Sigmoid colon (tissue), 7 donors: ENCODE data around the gene LRRC1. TPM values are rescaled to one million over a fixed set of nuclear protein-coding genes. Genes with fewer than 3 reads are reported as not detected.

ENCODE experiments used
- DNase-seq: peaks from one replicate; pipeline ENCODE4 v3.0.0-alpha.2; 2019
- H3K27ac ChIP-seq, 4 donors: fragments of 200-600 bp; sonication (generic); one replicate each; pipeline ENCODE4 v1.5.1; 2016 to 2019; ENCODE audit warnings: mild to moderate bottlenecking in 1 of 4
- H3K27me3 ChIP-seq, 3 donors: fragments of 200-600 bp; sonication (generic); one replicate each; pipeline ENCODE4 v1.5.1; 2019; ENCODE audit warnings: mild to moderate bottlenecking in 1 of 3
- H3K36me3 ChIP-seq, 4 donors: fragments of 200-600 bp; sonication (generic); one replicate each; pipeline ENCODE4 v1.5.1; 2016 to 2019
- H3K4me1 ChIP-seq, 4 donors: fragments of 200-600 bp; sonication (generic); one replicate each; pipeline ENCODE4 v1.5.1; 2017 to 2019
- H3K4me3 ChIP-seq, 4 donors: fragments of 200-600 bp; sonication (generic); one replicate each; pipeline ENCODE4 v1.5.1; 2017 to 2019; ENCODE audit warnings: mild to moderate bottlenecking in 2 of 4, moderate library complexity in 1 of 4
- H3K9me3 ChIP-seq, 4 donors: fragments of 200-600 bp in 3 of 4; sonication (generic) in 3 of 4; one replicate each; pipeline versions ENCODE4 v1.5.1 to v1.6.1; 2013 to 2019
- CTCF ChIP-seq, 4 experiments: fragments of 450-650 bp in 3 of 4; fragments of 200-600 bp in 1 of 4; IDR thresholded peaks; one replicate each; pipeline ENCODE4 v1.5.1; 2016 to 2019; ENCODE audit warnings: antibody characterized with exemption in 4 of 4, mild to moderate bottlenecking in 3 of 4, moderate library complexity in 2 of 4
- EP300 ChIP-seq, 4 donors: sonication (generic); formaldehyde crosslinking; IDR thresholded peaks; one replicate each; pipeline ENCODE4 v1.6.1; 2017; ENCODE audit warnings: antibody characterized with exemption in 4 of 4
- POLR2A ChIP-seq, 2 donors: fragments of 450-650 bp; IDR thresholded peaks; one replicate each; pipeline ENCODE4 v1.6.1; 2016; ENCODE audit warnings: antibody characterized with exemption in 2 of 2, mild to moderate bottlenecking in 2 of 2, moderate library complexity in 2 of 2
- POLR2AphosphoS5 ChIP-seq, 4 donors: sonication (generic); formaldehyde crosslinking; IDR thresholded peaks; one replicate each; pipeline ENCODE4 v1.6.1; 2017; ENCODE audit warnings: antibody characterized with exemption in 4 of 4
- WGBS, 2 donors: extraction: QIAGEN DNeasy Blood & Tissue Kit; methylation state at CpG; one replicate each; pipeline ENCODE4 v1.1.7; 2013; 5-methylcytosine and 5-hydroxymethylcytosine counted together
- intact Hi-C: fragments of 100-400 bp; cut with DNase I; formaldehyde crosslinking; loops from one replicate; pipeline ENCODE4 v1.15.1; 2023
- polyA plus RNA-seq, 3 donors: library from polyadenylated mRNA; stranded (reverse); fragments of 200-250 nt; gene quantifications; one replicate each; pipeline ENCODE4 v1.2.3, GENCODE V29; 2013
- total RNA-seq, 4 donors: library from RNA; depleted of rRNA; stranded (reverse); fragments of >200 nt; gene quantifications; one replicate each; pipeline ENCODE4 v1.1.0, GENCODE V29; 2016
- donor health status: healthy with polysubstance abuse.
- donor health status: Bipolar disorder and iron deficiency.
- donor health status: healthy.

LRRC1 gene
- total and polyA plus RNA-seq, 7 donors = 20.8 to 50.4 (median 29.9) TPM

DNA sequence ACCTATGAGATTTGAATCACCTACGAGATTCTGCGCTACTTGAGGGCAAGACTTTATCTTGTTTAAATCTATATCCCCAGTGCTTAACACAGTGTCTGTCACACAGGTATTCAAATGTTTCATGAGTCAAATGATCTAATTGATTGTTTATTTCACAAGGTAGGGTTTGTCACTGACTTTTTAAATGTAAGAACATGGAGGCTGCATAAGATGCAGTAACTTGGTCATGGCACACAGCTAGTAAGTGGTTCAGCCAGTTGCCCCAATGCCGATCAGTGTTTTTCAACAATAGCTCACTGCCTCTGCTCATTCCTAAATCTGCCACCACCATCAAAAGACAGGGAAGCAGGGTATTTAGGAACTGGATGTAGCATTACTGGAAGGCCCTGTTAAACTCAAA lies 42.4 kb upstream of the LRRC1 start:
- WGBS, 2 donors = 96 to 98% methylated on average over 3 of the region's 3 CpGs
- H3K27me3 ChIP-seq = no peaks in the 10 kb centered on the region
- no peaks in the 10 kb centered on the region for H3K36me3 ChIP-seq
- H3K4me1 ChIP-seq = no peaks in the 10 kb centered on the region
- no peak for TF ChIP-seq CTCF (IDR thresholded peaks at IDR 0.05)
- TF ChIP-seq POLR2AphosphoS5 (IDR thresholded peaks at IDR 0.05) = no peak
- no peak for TF ChIP-seq EP300 (IDR thresholded peaks at IDR 0.05)
- TF ChIP-seq POLR2A (IDR thresholded peaks at IDR 0.05) = no peak
- DNase-seq = no peak
- H3K4me3 ChIP-seq = no peak overlapping the region
- no peak overlapping the region for H3K27ac ChIP-seq
- intact Hi-C loops = no loop called here
- H3K9me3 ChIP-seq = no peaks in the 10 kb centered on the region

- Histone ChIP-seq H3K36me3 (no peaks in the 10 kb centered on the region), H3K4me3 (no peak overlapping the region), H3K27ac (no peak overlapping the region), H3K4me1 (no peaks in the 10 kb centered on the region), H3K27me3 (no peaks in the 10 kb centered on the region), H3K9me3 (no peaks in the 10 kb centered on the region)
- 93 to 94% methylated on average over 4 of the region's 4 CpGs for WGBS, 2 donors
- no peak for TF ChIP-seq EP300 (IDR thresholded peaks at IDR 0.05)
- TF ChIP-seq POLR2AphosphoS5 (IDR thresholded peaks at IDR 0.05) = no peak
- no peak for TF ChIP-seq CTCF (IDR thresholded peaks at IDR 0.05)
- no peak for TF ChIP-seq POLR2A (IDR thresholded peaks at IDR 0.05)
- no peak for DNase-seq
- intact Hi-C loops = no loop called here
Measured at GRCh38 chr6:53752856-53753255, 41.9 kb upstream of the LRRC1 start.

DNA sequence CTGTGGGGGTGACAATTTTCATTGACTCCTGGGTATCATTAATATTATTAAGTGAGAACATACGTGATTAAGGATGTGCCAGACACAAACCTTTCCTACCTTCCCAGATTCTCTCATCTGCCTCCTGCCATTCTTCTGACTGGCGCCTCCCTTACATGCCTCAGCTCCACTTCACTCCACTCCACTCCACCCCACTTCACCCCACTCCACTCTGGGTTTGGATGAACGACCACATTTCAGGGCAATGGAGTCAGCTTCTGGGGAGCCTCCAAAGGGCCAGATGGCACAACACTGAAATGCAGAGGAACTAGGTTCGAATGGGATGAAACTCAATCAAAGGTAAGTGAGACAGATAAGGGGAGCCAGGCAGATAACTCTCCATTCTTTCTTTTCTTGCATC lies 40.5 kb upstream of the LRRC1 start:
- no peak overlapping the region for H3K27ac ChIP-seq
- DNase-seq = no peak
- H3K9me3 ChIP-seq = no peaks in the 10 kb centered on the region
- no peaks in the 10 kb centered on the region for H3K36me3 ChIP-seq
- H3K4me1 ChIP-seq = no peaks in the 10 kb centered on the region
- H3K4me3 ChIP-seq = no peak overlapping the region
- 90 to 91% methylated on average over 4 of the region's 4 CpGs for WGBS, 2 donors
- intact Hi-C loops = no loop called here
- TF ChIP-seq EP300 (IDR thresholded peaks at IDR 0.05) (no peak), CTCF (IDR thresholded peaks at IDR 0.05) (no peak), POLR2AphosphoS5 (IDR thresholded peaks at IDR 0.05) (no peak), POLR2A (IDR thresholded peaks at IDR 0.05) (no peak)
- H3K27me3 ChIP-seq = no peaks in the 10 kb centered on the region

GRCh38 chr6:53756396-53756795 lies 38.4 kb upstream of the LRRC1 start:
- Histone ChIP-seq H3K4me1 (no peaks in the 10 kb centered on the region), H3K36me3 (no peaks in the 10 kb centered on the region), H3K4me3 (no peak overlapping the region), H3K27ac (no peak overlapping the region), H3K27me3 (no peaks in the 10 kb centered on the region), H3K9me3 (no peaks in the 10 kb centered on the region)
- 94 to 96% methylated on average over 3 of the region's 3 CpGs for WGBS, 2 donors
- no peak for TF ChIP-seq CTCF (IDR thresholded peaks at IDR 0.05)
- no peak for DNase-seq
- intact Hi-C loops = no loop called here

- WGBS, 2 donors = 31 to 67% methylated on average over 1 of the region's 1 CpG
- H3K4me1 ChIP-seq = no peaks in the 10 kb centered on the region
- H3K4me3 ChIP-seq = no peak overlapping the region
- no peak overlapping the region for H3K27ac ChIP-seq
- no peaks in the 10 kb centered on the region for H3K36me3 ChIP-seq
- DNase-seq = no peak
- intact Hi-C loops = no loop called here
- no peaks in the 10 kb centered on the region for H3K9me3 ChIP-seq
- TF ChIP-seq POLR2AphosphoS5 (IDR thresholded peaks at IDR 0.05) = no peak
- TF ChIP-seq CTCF (IDR thresholded peaks at IDR 0.05) = no peak
- no peak for TF ChIP-seq EP300 (IDR thresholded peaks at IDR 0.05)
- TF ChIP-seq POLR2A (IDR thresholded peaks at IDR 0.05) = no peak
- H3K27me3 ChIP-seq = no peaks in the 10 kb centered on the region
Measured at GRCh38 chr6:53758496-53758895, 36.3 kb upstream of the LRRC1 start.
